Measurements from ENCODE around the gene PLD4. TPM values are rescaled to one million over a fixed set of nuclear protein-coding genes. Genes with fewer than 3 reads are reported as not detected.
A peak's percentile ranks its signal among the peaks of the same experiment; 100 is the strongest.

The PLD4 gene
- total RNA-seq, 1 donor from 2014 or later, result 0.78 TPM

DNA sequence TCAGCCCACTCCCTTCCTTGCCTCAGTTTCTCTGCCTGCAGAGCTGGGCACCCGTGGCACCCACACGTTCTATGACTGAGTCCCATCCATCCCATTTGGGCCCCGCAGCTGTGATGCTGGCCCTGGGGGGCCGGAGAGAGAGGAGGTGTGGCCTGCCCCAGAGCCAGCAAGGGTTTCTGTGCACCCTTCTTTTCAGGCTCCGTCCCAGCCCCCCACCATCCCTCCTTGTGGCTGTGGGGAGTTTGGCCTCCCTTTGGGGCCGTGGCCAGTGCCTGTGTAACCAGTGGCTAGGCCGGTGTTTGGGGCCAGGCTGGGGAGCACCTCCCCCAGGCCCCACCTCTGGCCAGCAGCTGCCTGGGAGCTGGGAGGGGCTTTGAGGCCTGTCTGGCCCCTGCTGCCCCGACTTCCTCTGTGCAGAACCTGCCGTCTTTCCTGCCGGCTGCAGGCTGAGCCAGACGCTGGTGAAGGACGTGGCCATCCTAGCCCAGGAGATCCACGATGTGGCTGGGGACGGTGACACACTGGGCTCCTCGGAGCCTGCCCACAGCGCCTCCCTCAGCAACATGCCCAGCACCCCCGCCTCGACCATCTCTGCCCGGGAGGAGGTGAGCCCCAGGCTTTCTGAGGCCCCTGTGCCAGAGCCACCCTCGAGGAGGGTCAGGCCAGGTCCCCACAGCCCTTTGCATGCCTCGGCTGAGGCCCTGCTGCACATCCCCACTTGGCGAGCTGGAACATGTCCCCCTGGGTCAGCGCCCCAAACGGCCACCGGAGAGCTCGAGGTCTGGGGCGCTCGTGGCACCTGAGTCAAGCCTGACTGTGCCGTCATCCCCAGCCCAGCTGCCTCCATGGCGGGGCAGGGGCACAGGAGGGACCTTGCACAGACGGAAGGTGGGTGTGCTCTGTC, 31.9 kb upstream of the PLD4 start:
- peaks cover 3% of the 10 kb centered on the region for H3K36me3 Mint-ChIP-seq
- H3K4me1 Mint-ChIP-seq, result no peaks in the 10 kb centered on the region
- no peaks in the 10 kb centered on the region for H3K27me3 Mint-ChIP-seq (ENCODE audit: low read depth)
- no peaks in the 10 kb centered on the region for H3K9me3 Mint-ChIP-seq
- no peak for TF ChIP-seq CTCF (IDR thresholded peaks at IDR 0.05; ENCODE audit: unreplicated experiment)
- H3K27ac Mint-ChIP-seq, result no peak overlapping the region
- no peak for DNase-seq (ENCODE audit: low spot score in 2 of 2, unreplicated experiment in 2 of 2)
- H3K4me3 Mint-ChIP-seq, result no peak overlapping the region

GRCh38 chr14:104893435-104894207, 31.1 kb upstream of the PLD4 start:
- Mint-ChIP-seq H3K4me1 (no peaks in the 10 kb centered on the region), H3K27me3 (ENCODE audit: low read depth) (no peaks in the 10 kb centered on the region), H3K36me3 (peaks cover 3% of the 10 kb centered on the region), H3K27ac (no peak overlapping the region), H3K9me3 (no peaks in the 10 kb centered on the region), H3K4me3 (no peak overlapping the region)
- no peak for DNase-seq (ENCODE audit: low spot score in 2 of 2, unreplicated experiment in 2 of 2)
- TF ChIP-seq CTCF (IDR thresholded peaks at IDR 0.05; ENCODE audit: unreplicated experiment), result no peak

DNA sequence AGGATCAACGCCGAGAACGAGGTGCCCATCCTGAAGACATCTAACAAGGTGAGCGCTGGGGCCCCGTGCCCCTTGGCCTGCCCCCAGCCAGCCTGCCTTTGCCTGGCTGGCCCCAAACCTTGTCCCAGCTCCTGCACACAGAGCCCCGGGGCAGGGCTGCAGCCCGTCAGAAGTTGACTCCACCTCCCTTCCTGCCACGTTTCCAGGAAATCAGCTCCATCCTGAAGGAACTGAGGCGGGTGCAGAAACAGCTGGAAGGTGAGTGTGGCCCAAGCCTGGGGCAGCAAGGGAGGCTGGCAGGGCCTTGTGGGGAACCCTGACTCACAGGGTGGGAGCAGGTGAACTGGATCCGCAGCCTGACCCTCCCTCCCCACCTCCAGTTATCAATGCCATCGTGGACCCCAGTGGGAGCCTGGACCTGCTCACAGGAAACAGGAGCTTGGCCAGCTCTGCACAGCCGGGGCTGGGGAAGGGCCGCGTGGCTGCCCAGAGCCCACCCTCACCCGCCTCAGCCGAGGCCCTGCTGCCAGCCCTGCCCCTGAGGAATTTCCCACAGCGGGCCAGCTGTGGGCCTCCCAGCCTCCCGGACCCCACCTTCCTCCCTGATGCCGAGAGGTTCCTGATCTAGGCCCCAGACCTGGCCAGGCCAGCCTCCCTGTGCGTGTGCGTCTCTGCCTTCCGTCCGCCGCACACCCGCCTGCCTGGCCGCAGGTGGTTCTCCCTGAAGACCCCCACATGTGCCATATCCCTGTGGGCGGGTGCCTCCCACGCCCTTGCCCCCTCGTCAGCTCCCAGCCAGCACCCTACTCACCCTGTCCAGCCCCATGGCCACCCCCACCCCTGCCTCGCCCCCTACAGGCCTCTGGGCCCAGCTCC, 30.1 kb upstream of the PLD4 start:
- peak in 1 of 2 experiments; percentile 15 for DNase-seq (ENCODE audit: low spot score in 2 of 2, unreplicated experiment in 2 of 2)
- Mint-ChIP-seq H3K4me3 (no peak overlapping the region), H3K36me3 (peaks cover 1% of the 10 kb centered on the region), H3K9me3 (no peaks in the 10 kb centered on the region), H3K27me3 (ENCODE audit: low read depth) (peaks cover 2% of the 10 kb centered on the region), H3K4me1 (no peaks in the 10 kb centered on the region), H3K27ac (no peak overlapping the region)
- no peak for TF ChIP-seq CTCF (IDR thresholded peaks at IDR 0.05; ENCODE audit: unreplicated experiment)

GRCh38 chr14:104895207-104895785, 29.4 kb upstream of the PLD4 start:
- TF ChIP-seq CTCF (IDR thresholded peaks at IDR 0.05; ENCODE audit: unreplicated experiment), result no peak
- no peaks in the 10 kb centered on the region for H3K4me1 Mint-ChIP-seq
- H3K27me3 Mint-ChIP-seq (ENCODE audit: low read depth), result peaks cover 9% of the 10 kb centered on the region
- H3K4me3 Mint-ChIP-seq, result no peak overlapping the region
- no peaks in the 10 kb centered on the region for H3K9me3 Mint-ChIP-seq
- no peak overlapping the region for H3K27ac Mint-ChIP-seq
- no peak for DNase-seq (ENCODE audit: low spot score in 2 of 2, unreplicated experiment in 2 of 2)
- no peaks in the 10 kb centered on the region for H3K36me3 Mint-ChIP-seq

All from mesothelial cell of epicardium (in vitro differentiated cells).